ENCODE data around the gene HSD17B8.

GRCh38 chr6:33200219-33201146, 4.0 kb upstream of the HSD17B8 start, which contains the start of the genes RXRB and SLC39A7:
- TF ChIP-seq POLR2A (IDR thresholded peaks at IDR 0.05) (peak; percentile 20 to 64 (median 35)), CTCF (IDR thresholded peaks at IDR 0.05 in 8 of 11, conservative IDR thresholded peaks at IDR 0.05 in 3 of 11) (peak in 4 of 11 experiments; percentile 11 to 30 (median 21))

Data from spleen (tissue), 7 donors.